GM12878 (cell line): ENCODE measurements around the gene SH3BGRL2. TPM values are rescaled to one million over a fixed set of nuclear protein-coding genes. Genes with fewer than 3 reads are reported as not detected.

Source experiments
- E2F4 ChIP-seq: IDR thresholded peaks from 2 replicates; pipeline ENCODE4 v1.6.1; 2012; ENCODE audit warnings: low read depth, low read length, improper control_type of control experiment
- KDM1A ChIP-seq: fragments of 200-600 bp; sonication (generic); IDR thresholded peaks from 2 replicates; pipeline ENCODE4 v1.6.1; 2016; ENCODE audit warnings: borderline replicate concordance
- PML ChIP-seq: IDR thresholded peaks from 2 replicates; pipeline ENCODE4 v1.6.1; 2012; ENCODE audit warnings: low read length, inconsistent platforms
- POU2F2 ChIP-seq: IDR thresholded peaks from 3 replicates; pipeline ENCODE4 v1.6.1; 2011; ENCODE audit warnings: low read depth, mild to moderate bottlenecking, low read length, borderline replicate concordance
- polyA plus RNA-seq, 11 experiments: library from polyadenylated mRNA; depleted of rRNA in 4 of 11; unstranded in 6 of 11; stranded (reverse) in 5 of 11; fragments of >200 nt; fragmentation: Nextera tagmentation in 4 of 11; fragmentation: Illumina TruSeq in 1 of 11; extraction: Ambion mirVana in 4 of 11; extraction: Trizol in 1 of 11; gene quantifications; 1 replicate in 1 of 11; 2 replicates in 10 of 11; pipeline versions ENCODE4 v1.2.1 to v1.2.3, GENCODE V29; 2011 to 2016; ENCODE audit warnings: inconsistent platforms in 2 of 11, missing spikeins in 2 of 11, low read depth in 1 of 11
- total RNA-seq, 4 experiments: library from RNA; depleted of rRNA in 3 of 4; stranded (reverse); fragments of >200 nt in 3 of 4; fragmentation: Illumina TruSeq in 1 of 4; extraction: Trizol in 1 of 4; gene quantifications; 2 replicates each; pipeline versions ENCODE4 v1.2.1 to v1.2.3, GENCODE V29; 2013 to 2021
- TF ChIP-seq, protein P1 (sequence below): fragments of 450-650 bp; IDR thresholded peaks from 2 replicates; pipeline ENCODE4 v1.6.1; 2016; ENCODE audit warnings: mild to moderate bottlenecking
- TF ChIP-seq, protein P2 (sequence below): fragments of 450-650 bp; IDR thresholded peaks from 2 replicates; pipeline ENCODE4 v1.6.1; 2018; ENCODE audit warnings: borderline replicate concordance, mild to moderate bottlenecking; ENCODE audit not compliant: partially characterized antibody

SH3BGRL2 gene
- total and polyA plus RNA-seq, 10 of the 15 experiments (the other 5 are each of a cell fraction or from before 2014, with no cell fraction given): 0.03 to 0.37 (median 0.21) TPM

- TF ChIP-seq POU2F2 (no peak), PML (no peak), KDM1A (no peak), E2F4 (no peak)
- TF ChIP-seq, protein P1, sequence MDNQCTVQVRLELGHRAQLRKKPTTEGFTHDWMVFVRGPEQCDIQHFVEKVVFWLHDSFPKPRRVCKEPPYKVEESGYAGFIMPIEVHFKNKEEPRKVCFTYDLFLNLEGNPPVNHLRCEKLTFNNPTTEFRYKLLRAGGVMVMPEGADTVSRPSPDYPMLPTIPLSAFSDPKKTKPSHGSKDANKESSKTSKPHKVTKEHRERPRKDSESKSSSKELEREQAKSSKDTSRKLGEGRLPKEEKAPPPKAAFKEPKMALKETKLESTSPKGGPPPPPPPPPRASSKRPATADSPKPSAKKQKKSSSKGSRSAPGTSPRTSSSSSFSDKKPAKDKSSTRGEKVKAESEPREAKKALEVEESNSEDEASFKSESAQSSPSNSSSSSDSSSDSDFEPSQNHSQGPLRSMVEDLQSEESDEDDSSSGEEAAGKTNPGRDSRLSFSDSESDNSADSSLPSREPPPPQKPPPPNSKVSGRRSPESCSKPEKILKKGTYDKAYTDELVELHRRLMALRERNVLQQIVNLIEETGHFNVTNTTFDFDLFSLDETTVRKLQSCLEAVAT: no peak
- TF ChIP-seq, protein P2, sequence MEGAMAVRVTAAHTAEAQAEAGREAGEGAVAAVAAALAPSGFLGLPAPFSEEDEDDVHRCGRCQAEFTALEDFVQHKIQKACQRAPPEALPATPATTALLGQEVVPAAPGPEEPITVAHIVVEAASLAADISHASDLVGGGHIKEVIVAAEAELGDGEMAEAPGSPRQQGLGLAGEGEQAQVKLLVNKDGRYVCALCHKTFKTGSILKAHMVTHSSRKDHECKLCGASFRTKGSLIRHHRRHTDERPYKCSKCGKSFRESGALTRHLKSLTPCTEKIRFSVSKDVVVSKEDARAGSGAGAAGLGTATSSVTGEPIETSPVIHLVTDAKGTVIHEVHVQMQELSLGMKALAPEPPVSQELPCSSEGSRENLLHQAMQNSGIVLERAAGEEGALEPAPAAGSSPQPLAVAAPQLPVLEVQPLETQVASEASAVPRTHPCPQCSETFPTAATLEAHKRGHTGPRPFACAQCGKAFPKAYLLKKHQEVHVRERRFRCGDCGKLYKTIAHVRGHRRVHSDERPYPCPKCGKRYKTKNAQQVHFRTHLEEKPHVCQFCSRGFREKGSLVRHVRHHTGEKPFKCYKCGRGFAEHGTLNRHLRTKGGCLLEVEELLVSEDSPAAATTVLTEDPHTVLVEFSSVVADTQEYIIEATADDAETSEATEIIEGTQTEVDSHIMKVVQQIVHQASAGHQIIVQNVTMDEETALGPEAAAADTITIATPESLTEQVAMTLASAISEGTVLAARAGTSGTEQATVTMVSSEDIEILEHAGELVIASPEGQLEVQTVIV: no peak
These were observed 24.1 kb upstream of the SH3BGRL2 start (continued) for GRCh38 chr6:79607000-79607399.
